Peyer's patch (tissue), 4 donors: ENCODE measurements around the gene HBA2. TPM values are rescaled to one million over a fixed set of nuclear protein-coding genes. Genes with fewer than 3 reads are reported as not detected.
A peak's percentile ranks its signal among the peaks of the same experiment; 100 is the strongest.

Source experiments
- DNase-seq, 3 donors: peaks; one replicate each; pipeline ENCODE4 v3.0.0-alpha.2; 2017 to 2019
- H3K27ac ChIP-seq, 4 donors: fragments of 200-600 bp; sonication (generic); one replicate each; pipeline ENCODE4 v1.5.1; 2016 to 2019
- H3K27me3 ChIP-seq, 2 donors: fragments of 200-600 bp; sonication (generic); one replicate each; pipeline ENCODE4 v1.5.1; 2019
- H3K36me3 ChIP-seq, 3 donors: fragments of 200-600 bp; sonication (generic); one replicate each; pipeline ENCODE4 v1.5.1; 2016 to 2019
- H3K4me1 ChIP-seq, 4 donors: fragments of 200-600 bp; sonication (generic); one replicate each; pipeline ENCODE4 v1.5.1; 2016 to 2019
- H3K4me3 ChIP-seq, 4 donors: fragments of 200-600 bp; sonication (generic); 1 replicate in 3 of 4; 2 replicates in 1 of 4; pipeline ENCODE4 v1.5.1; 2016 to 2019; ENCODE audit warnings: mild to moderate bottlenecking in 1 of 4
- H3K9me3 ChIP-seq, 4 donors: fragments of 200-600 bp; sonication (generic); one replicate each; pipeline ENCODE4 v1.5.1; 2016 to 2019; ENCODE audit warnings: mild to moderate bottlenecking in 1 of 4
- POLR2A ChIP-seq, 2 donors: fragments of 450-650 bp; IDR thresholded peaks; one replicate each; pipeline ENCODE4 v1.5.1; 2017; ENCODE audit warnings: antibody characterized with exemption in 2 of 2, mild to moderate bottlenecking in 2 of 2, moderate library complexity in 2 of 2
- total RNA-seq, 4 donors: library from RNA; depleted of rRNA; stranded (reverse); fragments of >200 nt; gene quantifications; one replicate each; pipeline ENCODE4 v1.1.0, GENCODE V29; 2016
- TF ChIP-seq, protein P1 (sequence below), 6 experiments: fragments of 450-650 bp in 4 of 6; fragments of 200-600 bp in 2 of 6; sonication (generic) in 1 of 6; IDR thresholded peaks; one replicate each; pipeline ENCODE4 v1.5.1; 2017 to 2019; ENCODE audit warnings: antibody characterized with exemption in 6 of 6, mild to moderate bottlenecking in 3 of 6, moderate library complexity in 1 of 6

Gene HBA2
- total RNA-seq, 4 donors from 2014 or later = 9.1 TPM; not detected in 3

GRCh38 chr16:133716-134115, 39.0 kb upstream of the HBA2 start:
- DNase-seq = no peak
- Histone ChIP-seq H3K27ac (no peak overlapping the region), H3K27me3 (no peaks in the 10 kb centered on the region), H3K9me3 (no peaks in the 10 kb centered on the region), H3K4me1 (peaks cover 0 to 8% (median 3%) of the 10 kb centered on the region in 4 donors), H3K4me3 (no peak overlapping the region), H3K36me3 (no peaks in the 10 kb centered on the region)
- TF ChIP-seq, protein P1, sequence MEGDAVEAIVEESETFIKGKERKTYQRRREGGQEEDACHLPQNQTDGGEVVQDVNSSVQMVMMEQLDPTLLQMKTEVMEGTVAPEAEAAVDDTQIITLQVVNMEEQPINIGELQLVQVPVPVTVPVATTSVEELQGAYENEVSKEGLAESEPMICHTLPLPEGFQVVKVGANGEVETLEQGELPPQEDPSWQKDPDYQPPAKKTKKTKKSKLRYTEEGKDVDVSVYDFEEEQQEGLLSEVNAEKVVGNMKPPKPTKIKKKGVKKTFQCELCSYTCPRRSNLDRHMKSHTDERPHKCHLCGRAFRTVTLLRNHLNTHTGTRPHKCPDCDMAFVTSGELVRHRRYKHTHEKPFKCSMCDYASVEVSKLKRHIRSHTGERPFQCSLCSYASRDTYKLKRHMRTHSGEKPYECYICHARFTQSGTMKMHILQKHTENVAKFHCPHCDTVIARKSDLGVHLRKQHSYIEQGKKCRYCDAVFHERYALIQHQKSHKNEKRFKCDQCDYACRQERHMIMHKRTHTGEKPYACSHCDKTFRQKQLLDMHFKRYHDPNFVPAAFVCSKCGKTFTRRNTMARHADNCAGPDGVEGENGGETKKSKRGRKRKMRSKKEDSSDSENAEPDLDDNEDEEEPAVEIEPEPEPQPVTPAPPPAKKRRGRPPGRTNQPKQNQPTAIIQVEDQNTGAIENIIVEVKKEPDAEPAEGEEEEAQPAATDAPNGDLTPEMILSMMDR (IDR thresholded peaks at IDR 0.05) = no peak
- no peak for TF ChIP-seq POLR2A (IDR thresholded peaks at IDR 0.05)

GRCh38 chr16:138049-138417, 34.6 kb upstream of the HBA2 start:
- peak overlapping the region; percentile 67 to 86 (median 80) for H3K4me3 ChIP-seq
- H3K9me3 ChIP-seq = no peaks in the 10 kb centered on the region
- TF ChIP-seq POLR2A (IDR thresholded peaks at IDR 0.05) = no peak
- TF ChIP-seq, protein P1 (IDR thresholded peaks at IDR 0.05) = no peak
- H3K27ac ChIP-seq = peak overlapping the region; percentile 85 to 91 (median 88)
- H3K4me1 ChIP-seq = peaks cover 0 to 10% (median 3%) of the 10 kb centered on the region in 4 donors
- no peaks in the 10 kb centered on the region for H3K36me3 ChIP-seq
- H3K27me3 ChIP-seq = no peaks in the 10 kb centered on the region
- DNase-seq = peak in 2 of 3 donors; percentile 48 to 57

DNA sequence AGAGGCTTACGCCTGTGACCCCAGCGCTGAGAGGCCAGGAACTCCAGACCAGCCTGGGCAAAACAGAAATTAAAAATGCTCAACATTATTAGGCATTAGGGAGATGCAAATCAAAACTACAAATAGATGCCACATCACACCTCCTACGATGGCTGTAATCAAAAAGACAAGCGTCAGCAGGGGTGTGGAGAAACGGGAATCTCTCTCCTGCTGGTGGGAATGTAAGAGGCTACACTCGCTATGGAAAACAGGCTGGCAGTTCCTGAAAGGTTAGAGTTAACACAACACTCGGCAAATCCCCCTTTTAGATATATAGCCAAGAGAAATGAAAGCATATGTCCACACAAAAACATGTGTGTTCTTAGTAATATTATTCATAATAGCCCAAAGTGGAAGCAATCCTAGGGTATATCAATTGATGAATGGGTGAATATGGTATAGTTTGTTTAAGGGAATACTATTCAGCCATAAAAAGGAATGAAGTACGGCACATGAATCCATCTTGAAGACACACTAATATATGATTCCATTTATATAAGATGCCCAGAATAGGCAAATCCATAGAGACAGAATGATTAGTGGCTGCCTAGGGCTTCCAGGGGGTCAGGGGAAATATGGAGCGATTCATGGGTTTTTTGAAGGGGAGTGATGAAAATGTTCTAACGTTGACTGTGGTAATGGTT, 32.4 kb upstream of the HBA2 start:
- TF ChIP-seq POLR2A (IDR thresholded peaks at IDR 0.05) = no peak
- TF ChIP-seq, protein P1 (IDR thresholded peaks at IDR 0.05) = no peak
- no peak overlapping the region for H3K27ac ChIP-seq
- no peaks in the 10 kb centered on the region for H3K27me3 ChIP-seq
- H3K4me1 ChIP-seq = peaks cover 0 to 10% (median 3%) of the 10 kb centered on the region in 4 donors
- H3K36me3 ChIP-seq = no peaks in the 10 kb centered on the region
- no peak overlapping the region for H3K4me3 ChIP-seq
- H3K9me3 ChIP-seq = no peaks in the 10 kb centered on the region
- DNase-seq = no peak

- no peak for TF ChIP-seq POLR2A (IDR thresholded peaks at IDR 0.05)
- TF ChIP-seq, protein P1 (IDR thresholded peaks at IDR 0.05) = no peak
- no peak for DNase-seq
- Histone ChIP-seq H3K27me3 (no peaks in the 10 kb centered on the region), H3K4me1 (peaks cover 0 to 5% (median 2%) of the 10 kb centered on the region in 4 donors), H3K27ac (no peak overlapping the region), H3K36me3 (no peaks in the 10 kb centered on the region), H3K9me3 (no peaks in the 10 kb centered on the region), H3K4me3 (no peak overlapping the region)
These were observed 30.2 kb upstream of the HBA2 start for GRCh38 chr16:142405-142967.

DNA sequence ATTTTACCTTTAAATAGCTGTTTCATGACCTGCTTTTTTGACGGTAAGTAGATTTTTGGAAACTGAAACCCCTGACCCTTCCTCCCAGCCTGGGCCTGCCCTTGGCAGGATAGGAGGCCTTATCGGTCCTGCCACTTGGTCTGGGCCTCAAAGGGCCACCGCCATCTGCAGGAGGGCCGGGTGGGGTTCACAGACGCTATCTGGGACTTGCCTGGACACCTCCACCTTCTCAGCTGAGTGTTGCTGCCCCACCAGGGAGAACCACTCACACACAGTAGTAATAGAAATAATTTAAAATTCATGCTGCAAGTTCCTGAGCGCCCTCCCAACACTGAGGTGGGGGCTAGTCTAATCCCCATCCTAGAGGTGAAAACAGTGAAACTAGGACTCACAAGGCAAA, 29.6 kb upstream of the HBA2 start:
- DNase-seq = no peak
- H3K27me3 ChIP-seq = no peaks in the 10 kb centered on the region
- H3K4me3 ChIP-seq = no peak overlapping the region
- peaks cover 0 to 3% (median 0%) of the 10 kb centered on the region in 4 donors for H3K4me1 ChIP-seq
- no peak overlapping the region for H3K27ac ChIP-seq
- TF ChIP-seq, protein P1 (IDR thresholded peaks at IDR 0.05) = no peak
- no peaks in the 10 kb centered on the region for H3K36me3 ChIP-seq
- H3K9me3 ChIP-seq = no peaks in the 10 kb centered on the region
